ENCODE results near the gene ZNF527. TPM values are rescaled to one million over a fixed set of nuclear protein-coding genes. Genes with fewer than 3 reads are reported as not detected.
A peak's percentile ranks its signal among the peaks of the same experiment; 100 is the strongest.
"Not testable (repeated sequence)": the region's sequence is repeated elsewhere in the genome, so short reads cannot be mapped to it uniquely, and the experiment has no call there.

The ZNF527 gene
- total and polyA plus RNA-seq, 12 donors: 2.5 to 7.9 (median 6.0) TPM

DNA sequence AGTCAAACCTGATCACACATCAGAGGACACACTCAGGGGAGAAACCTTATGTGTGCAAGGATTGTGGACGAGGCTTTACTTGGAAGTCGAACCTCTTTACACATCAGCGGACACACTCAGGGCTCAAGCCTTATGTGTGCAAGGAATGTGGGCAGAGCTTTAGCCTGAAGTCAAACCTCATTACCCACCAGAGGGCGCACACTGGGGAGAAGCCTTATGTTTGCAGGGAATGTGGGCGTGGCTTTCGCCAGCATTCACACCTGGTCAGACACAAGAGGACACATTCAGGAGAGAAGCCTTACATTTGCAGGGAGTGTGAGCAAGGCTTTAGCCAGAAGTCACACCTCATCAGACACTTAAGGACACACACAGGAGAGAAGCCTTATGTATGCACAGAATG is 8.2 kb upstream of the ZNF527 start:
- Histone ChIP-seq H3K4me1 (peaks cover 0 to 15% (median 0%) of the 10 kb centered on the region in 9 donors), H3K27me3 (no peaks in the 10 kb centered on the region), H3K36me3 (peaks cover 0 to 70% (median 46%) of the 10 kb centered on the region in 9 donors), H3K9me3 (peaks cover 0 to 88% (median 8%) of the 10 kb centered on the region in 11 donors), H3K4me3 (no peak overlapping the region), H3K27ac (peak overlapping the region in 4 of 10 donors; percentile 18 to 67 (median 36))
- peak in 3 of 8 donors; percentile 13 to 43 (median 33) for ATAC-seq
- TF ChIP-seq, protein P1, sequence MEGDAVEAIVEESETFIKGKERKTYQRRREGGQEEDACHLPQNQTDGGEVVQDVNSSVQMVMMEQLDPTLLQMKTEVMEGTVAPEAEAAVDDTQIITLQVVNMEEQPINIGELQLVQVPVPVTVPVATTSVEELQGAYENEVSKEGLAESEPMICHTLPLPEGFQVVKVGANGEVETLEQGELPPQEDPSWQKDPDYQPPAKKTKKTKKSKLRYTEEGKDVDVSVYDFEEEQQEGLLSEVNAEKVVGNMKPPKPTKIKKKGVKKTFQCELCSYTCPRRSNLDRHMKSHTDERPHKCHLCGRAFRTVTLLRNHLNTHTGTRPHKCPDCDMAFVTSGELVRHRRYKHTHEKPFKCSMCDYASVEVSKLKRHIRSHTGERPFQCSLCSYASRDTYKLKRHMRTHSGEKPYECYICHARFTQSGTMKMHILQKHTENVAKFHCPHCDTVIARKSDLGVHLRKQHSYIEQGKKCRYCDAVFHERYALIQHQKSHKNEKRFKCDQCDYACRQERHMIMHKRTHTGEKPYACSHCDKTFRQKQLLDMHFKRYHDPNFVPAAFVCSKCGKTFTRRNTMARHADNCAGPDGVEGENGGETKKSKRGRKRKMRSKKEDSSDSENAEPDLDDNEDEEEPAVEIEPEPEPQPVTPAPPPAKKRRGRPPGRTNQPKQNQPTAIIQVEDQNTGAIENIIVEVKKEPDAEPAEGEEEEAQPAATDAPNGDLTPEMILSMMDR (IDR thresholded peaks at IDR 0.05): peak in 3 of 9 donors; percentile 14 to 20 (median 18)
- WGBS, 2 donors: 90 to 91% methylated on average over 6 of the region's 6 CpGs
- no peak for DNase-seq
- intact Hi-C loops (cut with DNase I): no loop called here

DNA sequence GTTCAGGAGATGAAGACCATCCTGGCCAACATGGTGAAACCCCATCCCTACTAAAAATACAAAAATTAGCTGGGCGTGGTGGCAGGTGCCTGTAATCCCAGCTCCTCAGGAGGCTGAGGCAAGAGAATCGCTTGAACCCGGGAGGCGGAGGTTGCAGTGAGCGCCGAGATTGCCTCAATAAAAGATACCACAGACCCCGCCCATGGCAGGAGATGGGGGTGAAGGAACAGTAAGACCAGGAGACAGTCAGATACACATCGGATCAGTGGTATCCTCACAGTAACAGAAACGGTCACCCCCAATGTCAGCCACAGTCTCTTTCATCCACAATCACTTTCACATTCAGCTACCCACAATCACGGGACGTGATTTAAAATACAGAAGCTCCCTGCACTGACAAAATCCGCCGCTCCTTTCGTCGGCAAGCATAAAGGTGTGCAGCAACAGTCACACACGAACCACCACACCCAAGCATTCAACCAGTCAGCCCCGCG is 466 bp upstream of the ZNF527 start:
- ATAC-seq: peak in 4 of 8 donors; percentile 21 to 41 (median 37)

GRCh38 chr19:37389234-37389633 is 18.3 kb downstream of the ZNF527 start:
- Histone ChIP-seq H3K4me3 (no peak overlapping the region), H3K27ac (no peak overlapping the region), H3K4me1 (no peaks in the 10 kb centered on the region), H3K36me3 (peaks cover 3 to 83% (median 59%) of the 10 kb centered on the region in 9 donors), H3K27me3 (no peaks in the 10 kb centered on the region), H3K9me3 (peaks cover 3 to 100% (median 97%) of the 10 kb centered on the region in 11 donors)
- intact Hi-C loops (cut with DNase I): no loop called here
- TF ChIP-seq, protein P1 (IDR thresholded peaks at IDR 0.05): no peak
- ATAC-seq: no peak
- no peak for DNase-seq
- WGBS, 2 donors: 97 to 98% methylated on average over 4 of the region's 4 CpGs

More for the DNA sequence above, 466 bp upstream of the ZNF527 start:
- DNase-seq: peak in 1 of 2 donors; percentile 14
- Histone ChIP-seq H3K36me3 (peaks cover 0 to 22% (median 16%) of the 10 kb centered on the region in 9 donors), H3K27ac (peak overlapping the region; percentile 57 to 92 (median 83)), H3K4me1 (peaks cover 0 to 20% (median 11%) of the 10 kb centered on the region in 9 donors), H3K4me3 (peak overlapping the region; percentile 8 to 83 (median 66)), H3K9me3 (peaks cover 0 to 52% (median 0%) of the 10 kb centered on the region in 11 donors)
- not testable (repeated sequence) for H3K27me3 ChIP-seq
- 13 to 15% methylated on average over 18 of the region's 18 CpGs for WGBS, 2 donors
- intact Hi-C loops (cut with DNase I): loop anchor here in 5 of 10 donors (1.0 to 10.0 kb wide), 7 partner anchors 36 to 158 kb away; partner anchors contain the start of genes ZNF569 (in 3 of the 5), ZNF570 (in 3 of the 5), ZNF585B (in 1 of the 5) and ZNF793 (in 1 of the 5)

- intact Hi-C loops (cut with DNase I); H3K27ac ChIP-seq; H3K27me3 ChIP-seq; ATAC-seq; H3K4me1 ChIP-seq; H3K4me3 ChIP-seq; DNase-seq: not testable (repeated sequence)
- H3K9me3 ChIP-seq: peaks cover 3 to 100% (median 97%) of the 10 kb centered on the region in 11 donors
- WGBS, 2 donors: 97 to 100% methylated on average over 6 of the region's 6 CpGs
- H3K36me3 ChIP-seq: peaks cover 3 to 63% (median 37%) of the 10 kb centered on the region in 9 donors
Measured at GRCh38 chr19:37391399-37391798, 20.5 kb downstream of the ZNF527 start.

GRCh38 chr19:37401078-37401477 is 30.2 kb downstream of the ZNF527 start:
- Histone ChIP-seq H3K36me3 (no peaks in the 10 kb centered on the region), H3K4me3 (no peak overlapping the region), H3K27ac (no peak overlapping the region), H3K4me1 (no peaks in the 10 kb centered on the region), H3K9me3 (peaks cover 0 to 100% (median 74%) of the 10 kb centered on the region in 11 donors), H3K27me3 (no peaks in the 10 kb centered on the region)
- WGBS, 2 donors: 91 to 93% methylated on average over 1 of the region's 1 CpG
- intact Hi-C loops (cut with DNase I): no loop called here
- TF ChIP-seq, protein P1 (IDR thresholded peaks at IDR 0.05): no peak
- no peak for ATAC-seq
- no peak for DNase-seq

Measured in heart right ventricle (tissue), 16 donors.